Liver (tissue), 9 donors: Measurements from ENCODE around the gene UNC79. TPM values are rescaled to one million over a fixed set of nuclear protein-coding genes. Genes with fewer than 3 reads are reported as not detected.

Experiments used
- DNase-seq: peaks from one replicate; pipeline ENCODE4 v3.0.0-alpha.2; 2017; ENCODE audit warnings: low spot score
- H3K27ac ChIP-seq, 2 donors: one replicate each; pipeline ENCODE4 v1.7.0; 2013; ENCODE audit warnings: inconsistent platforms in 2 of 2, low read length in 2 of 2, control low read depth in 1 of 2, low read depth in 1 of 2, mild to moderate bottlenecking in 1 of 2
- H3K27me3 ChIP-seq, 4 donors: one replicate each; pipeline versions ENCODE4 v1.6.1 to v1.7.0; 2013; ENCODE audit warnings: low read length in 3 of 4, inconsistent platforms in 1 of 4, mild to moderate bottlenecking in 1 of 4, moderate library complexity in 1 of 4; ENCODE audit not compliant: control insufficient read depth in 4 of 4, insufficient read depth in 4 of 4
- H3K36me3 ChIP-seq, 4 donors: one replicate each; pipeline versions ENCODE4 v1.6.1 to v1.7.0; 2013; ENCODE audit warnings: low read length in 3 of 4, mild to moderate bottlenecking in 3 of 4, low read depth in 1 of 4, moderate library complexity in 1 of 4; ENCODE audit not compliant: control insufficient read depth in 4 of 4, insufficient read depth in 3 of 4
- H3K4me1 ChIP-seq, 4 donors: one replicate each; pipeline versions ENCODE4 v1.6.1 to v1.7.0; 2013; ENCODE audit warnings: low read length in 3 of 4, mild to moderate bottlenecking in 3 of 4, moderate library complexity in 1 of 4; ENCODE audit not compliant: control insufficient read depth in 4 of 4, insufficient read depth in 4 of 4
- H3K4me3 ChIP-seq, 3 donors: one replicate each; pipeline versions ENCODE4 v1.6.1 to v1.7.0; 2013; ENCODE audit warnings: low read length in 3 of 3, control low read depth in 1 of 3, low read depth in 1 of 3, mild to moderate bottlenecking in 1 of 3
- H3K9ac ChIP-seq, 2 donors: one replicate each; pipeline ENCODE4 v1.7.0; 2013; ENCODE audit warnings: low read length in 2 of 2, mild to moderate bottlenecking in 2 of 2, moderate library complexity in 2 of 2, control low read depth in 1 of 2, low read depth in 1 of 2
- H3K9me3 ChIP-seq, 4 donors: one replicate each; pipeline versions ENCODE4 v1.6.1 to v1.7.0; 2013; ENCODE audit warnings: low read length in 3 of 4; ENCODE audit not compliant: control insufficient read depth in 4 of 4
- ATF3 ChIP-seq: IDR thresholded peaks from 2 replicates; pipeline ENCODE4 v1.6.1; 2016; ENCODE audit warnings: antibody characterized with exemption
- CTCF ChIP-seq: fragments of 150-350 bp; IDR thresholded peaks from 2 replicates; pipeline ENCODE4 v1.5.1; 2017; ENCODE audit warnings: improper control_type of control experiment, low read depth, low read length; ENCODE audit not compliant: missing input control
- EGR1 ChIP-seq, 2 donors: IDR thresholded peaks; 2 replicates each; pipeline ENCODE4 v1.6.1; 2016 to 2018; ENCODE audit warnings: antibody characterized with exemption in 2 of 2, low read depth in 2 of 2
- FOXA1 ChIP-seq: IDR thresholded peaks from 2 replicates; pipeline ENCODE4 v1.6.1; 2016; ENCODE audit warnings: antibody characterized with exemption
- FOXA2 ChIP-seq: IDR thresholded peaks from 2 replicates; pipeline ENCODE4 v1.6.1; 2016; ENCODE audit warnings: antibody characterized with exemption
- GABPA ChIP-seq, 2 donors: IDR thresholded peaks in 1 of 2; conservative IDR thresholded peaks in 1 of 2; 2 replicates each; pipeline ENCODE4 v1.6.1; 2016; ENCODE audit warnings: antibody characterized with exemption in 2 of 2, mild to moderate bottlenecking in 1 of 2, moderate library complexity in 1 of 2
- HNF4A ChIP-seq, 2 donors: conservative IDR thresholded peaks; 2 replicates each; pipeline ENCODE4 v1.6.1; 2016; ENCODE audit warnings: antibody characterized with exemption in 2 of 2, mild to moderate bottlenecking in 2 of 2
- JUND ChIP-seq, 2 donors: IDR thresholded peaks; 2 replicates each; pipeline ENCODE4 v1.6.1; 2016; ENCODE audit warnings: antibody characterized with exemption in 2 of 2
- NR2F2 ChIP-seq: IDR thresholded peaks from 2 replicates; pipeline ENCODE4 v1.6.1; 2016; ENCODE audit warnings: antibody characterized with exemption
- RAD21 ChIP-seq, 2 donors: IDR thresholded peaks; 2 replicates each; pipeline ENCODE4 v1.6.1; 2016; ENCODE audit warnings: antibody characterized with exemption in 2 of 2, mild to moderate bottlenecking in 2 of 2
- RXRA ChIP-seq, 2 donors: IDR thresholded peaks; 2 replicates each; pipeline ENCODE4 v1.6.1; 2017 to 2018; ENCODE audit warnings: antibody characterized with exemption in 2 of 2, mild to moderate bottlenecking in 1 of 2
- SP1 ChIP-seq: IDR thresholded peaks from 2 replicates; pipeline ENCODE4 v1.6.1; 2018; ENCODE audit warnings: antibody characterized with exemption, mild to moderate bottlenecking
- TAF1 ChIP-seq: conservative IDR thresholded peaks from 2 replicates; pipeline ENCODE4 v1.6.1; 2016; ENCODE audit warnings: antibody characterized with exemption, mild to moderate bottlenecking
- YY1 ChIP-seq: IDR thresholded peaks from 2 replicates; pipeline ENCODE4 v1.6.1; 2016; ENCODE audit warnings: antibody characterized with exemption, mild to moderate bottlenecking
- WGBS: extraction: QIAGEN DNeasy Blood & Tissue Kit; methylation state at CpG from one replicate; pipeline ENCODE4 v1.1.7; 2013; 5-methylcytosine and 5-hydroxymethylcytosine counted together
- polyA plus RNA-seq, 2 donors: library from polyadenylated mRNA; stranded (reverse) in 1 of 2; unstranded in 1 of 2; fragments of 200-250 nt in 1 of 2; fragments of >200 nt in 1 of 2; fragmentation: Nextera tagmentation in 1 of 2; extraction: Ambion mirVana in 1 of 2; gene quantifications; one replicate each; pipeline versions ENCODE4 v1.2.1 to v1.2.3, GENCODE V29; 2013 to 2015
- total RNA-seq, 2 donors: library from RNA; depleted of rRNA; stranded (reverse); fragments of >200 nt; gene quantifications; one replicate each; pipeline ENCODE4 v1.2.3, GENCODE V29; 2014
- TF ChIP-seq, protein P1 (sequence below): IDR thresholded peaks from 2 replicates; pipeline ENCODE4 v1.6.1; 2016; ENCODE audit warnings: antibody characterized with exemption
- donor health status: healthy.
- donor health status: healthy.
- donor health status: healthy.
- donor health status: healthy.
- donor health status: healthy.

Gene UNC79
- total and polyA plus RNA-seq, 4 donors: 0.01 to 0.08 (median 0.05) TPM; not detected in 1

DNA sequence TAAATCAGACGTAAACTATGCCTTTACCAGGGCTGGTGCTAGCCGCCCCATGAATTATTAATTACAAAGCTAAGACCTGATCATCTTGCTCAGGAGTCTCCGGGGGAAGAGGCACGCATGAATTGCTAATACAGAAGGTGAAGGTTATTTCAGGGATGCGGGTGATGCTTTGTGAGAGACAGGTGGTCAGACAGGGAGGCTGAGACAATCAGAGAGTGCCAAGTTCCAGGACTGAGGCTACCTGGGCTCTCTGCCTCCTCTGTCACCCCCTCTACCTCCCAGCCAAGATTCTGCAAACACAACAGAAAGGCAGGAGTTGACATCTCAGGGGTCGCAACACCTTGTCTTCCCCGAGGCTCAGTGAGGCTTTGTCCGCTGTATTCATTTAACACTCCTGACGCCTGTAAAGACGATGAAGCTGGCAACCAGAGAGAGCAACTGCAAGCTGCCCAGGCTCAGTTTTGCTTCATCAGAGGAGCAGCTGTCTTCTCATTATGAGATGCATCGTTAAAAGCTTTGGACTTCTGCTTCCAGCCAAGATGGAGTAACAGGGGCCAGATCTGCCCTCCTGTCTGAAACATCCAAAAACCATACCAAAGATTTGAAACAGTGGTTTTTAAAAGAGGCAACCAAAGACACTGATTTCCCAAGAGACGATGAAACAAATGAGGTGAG is 311.0 kb downstream of the UNC79 start:
- H3K36me3 ChIP-seq: no peaks in the 10 kb centered on the region
- DNase-seq: no peak

DNA sequence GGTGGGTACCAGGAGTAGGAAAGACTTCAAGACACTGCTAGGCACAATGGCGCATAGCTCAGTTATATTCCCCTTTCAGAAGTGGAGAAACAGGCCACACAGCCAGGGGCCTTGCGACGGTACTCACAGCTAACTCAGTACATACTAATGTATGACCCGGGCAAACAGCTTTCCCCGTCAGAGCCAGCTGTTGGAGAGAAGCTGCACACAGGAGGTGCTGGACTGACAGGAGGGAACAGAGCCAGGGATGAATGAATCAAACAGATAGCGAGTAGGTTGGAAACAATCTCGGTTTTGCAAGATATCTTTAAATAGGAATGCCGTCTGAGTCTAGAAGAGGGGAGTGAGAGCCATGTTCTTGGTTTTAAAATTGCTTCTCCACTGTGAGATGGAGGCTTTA is 312.0 kb downstream of the UNC79 start:
- TF ChIP-seq ATF3 (no peak), NR2F2 (no peak), TAF1 (no peak), EGR1 (IDR thresholded peaks at IDR 0.05; ENCODE audit: low read depth in 2 of 2) (no peak), HNF4A (conservative IDR thresholded peaks at IDR 0.05) (no peak), GABPA (IDR thresholded peaks at IDR 0.05 in 1 of 2, conservative IDR thresholded peaks at IDR 0.05 in 1 of 2) (no peak), RAD21 (IDR thresholded peaks at IDR 0.05) (no peak), SP1 (no peak)
- TF ChIP-seq, protein P1, sequence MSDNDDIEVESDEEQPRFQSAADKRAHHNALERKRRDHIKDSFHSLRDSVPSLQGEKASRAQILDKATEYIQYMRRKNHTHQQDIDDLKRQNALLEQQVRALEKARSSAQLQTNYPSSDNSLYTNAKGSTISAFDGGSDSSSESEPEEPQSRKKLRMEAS: no peak
- no peak overlapping the region for H3K4me3 ChIP-seq
- no peak overlapping the region for H3K27ac ChIP-seq
- no peaks in the 10 kb centered on the region for H3K9me3 ChIP-seq
- no peak overlapping the region for H3K9ac ChIP-seq
- peaks cover 0 to 3% (median 0%) of the 10 kb centered on the region in 4 donors for H3K27me3 ChIP-seq
- no peaks in the 10 kb centered on the region for H3K36me3 ChIP-seq
- no peaks in the 10 kb centered on the region for H3K4me1 ChIP-seq
- WGBS: 82% methylated on average over 8 of the region's 8 CpGs
- no peak for DNase-seq

More for the DNA sequence above, 311.0 kb downstream of the UNC79 start:
- Histone ChIP-seq H3K4me1 (no peaks in the 10 kb centered on the region), H3K27ac (no peak overlapping the region), H3K27me3 (peaks cover 0 to 3% (median 0%) of the 10 kb centered on the region in 4 donors), H3K4me3 (no peak overlapping the region), H3K9ac (no peak overlapping the region), H3K9me3 (no peaks in the 10 kb centered on the region)
- WGBS: 84% methylated on average over 12 of the region's 12 CpGs
- TF ChIP-seq GABPA (IDR thresholded peaks at IDR 0.05 in 1 of 2, conservative IDR thresholded peaks at IDR 0.05 in 1 of 2): no peak

- Histone ChIP-seq H3K4me3 (no peak overlapping the region), H3K9ac (no peak overlapping the region), H3K9me3 (no peaks in the 10 kb centered on the region), H3K36me3 (no peaks in the 10 kb centered on the region), H3K27me3 (peaks cover 0 to 3% (median 0%) of the 10 kb centered on the region in 4 donors), H3K4me1 (no peaks in the 10 kb centered on the region), H3K27ac (no peak overlapping the region)
- DNase-seq: no peak
- WGBS: 87% methylated on average over 26 of the region's 26 CpGs
- TF ChIP-seq NR2F2 (no peak), RAD21 (IDR thresholded peaks at IDR 0.05) (no peak), JUND (IDR thresholded peaks at IDR 0.05) (no peak), EGR1 (IDR thresholded peaks at IDR 0.05; ENCODE audit: low read depth in 2 of 2) (no peak), YY1 (no peak), FOXA2 (no peak), FOXA1 (no peak), ATF3 (no peak), CTCF (no peak), RXRA (IDR thresholded peaks at IDR 0.05) (no peak), HNF4A (conservative IDR thresholded peaks at IDR 0.05) (no peak), TAF1 (no peak)
- TF ChIP-seq, protein P1: no peak
Measured at GRCh38 chr14:93743270-93744060, 312.7 kb downstream of the UNC79 start.
